ENCODE results near the gene CCNO.

Gene CCNO

DNA sequence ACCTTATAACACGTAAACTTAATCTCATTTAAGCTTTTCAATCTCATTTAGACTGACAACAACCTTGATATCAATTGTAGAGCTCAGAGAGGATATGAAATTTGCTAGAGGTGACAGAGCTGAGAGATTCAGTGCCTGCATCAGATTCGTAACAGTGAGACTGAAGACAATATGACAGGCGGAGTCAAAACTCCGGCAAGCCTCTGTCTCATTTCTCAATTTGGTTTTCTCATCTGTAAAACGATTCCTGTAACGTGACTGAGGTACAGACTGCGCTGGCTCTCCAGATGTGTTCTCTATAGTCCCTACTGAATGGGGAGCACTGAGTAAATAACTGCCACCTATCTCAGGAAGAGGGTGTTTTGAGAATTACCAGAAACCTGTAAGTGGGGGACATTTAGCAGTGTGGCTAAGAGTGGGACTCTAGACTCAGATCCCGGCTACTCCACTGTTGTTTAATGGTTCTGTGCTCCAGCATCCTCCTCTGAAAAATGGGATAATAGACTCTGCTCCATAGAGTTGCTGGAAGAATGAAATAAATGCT, 3.2 kb downstream of the CCNO start (continued):
- TF ChIP-seq, protein P1, sequence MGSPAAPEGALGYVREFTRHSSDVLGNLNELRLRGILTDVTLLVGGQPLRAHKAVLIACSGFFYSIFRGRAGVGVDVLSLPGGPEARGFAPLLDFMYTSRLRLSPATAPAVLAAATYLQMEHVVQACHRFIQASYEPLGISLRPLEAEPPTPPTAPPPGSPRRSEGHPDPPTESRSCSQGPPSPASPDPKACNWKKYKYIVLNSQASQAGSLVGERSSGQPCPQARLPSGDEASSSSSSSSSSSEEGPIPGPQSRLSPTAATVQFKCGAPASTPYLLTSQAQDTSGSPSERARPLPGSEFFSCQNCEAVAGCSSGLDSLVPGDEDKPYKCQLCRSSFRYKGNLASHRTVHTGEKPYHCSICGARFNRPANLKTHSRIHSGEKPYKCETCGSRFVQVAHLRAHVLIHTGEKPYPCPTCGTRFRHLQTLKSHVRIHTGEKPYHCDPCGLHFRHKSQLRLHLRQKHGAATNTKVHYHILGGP (tag by site-specific recombination; IDR thresholded peaks at IDR 0.05): no peak
- TF ChIP-seq, protein P2, sequence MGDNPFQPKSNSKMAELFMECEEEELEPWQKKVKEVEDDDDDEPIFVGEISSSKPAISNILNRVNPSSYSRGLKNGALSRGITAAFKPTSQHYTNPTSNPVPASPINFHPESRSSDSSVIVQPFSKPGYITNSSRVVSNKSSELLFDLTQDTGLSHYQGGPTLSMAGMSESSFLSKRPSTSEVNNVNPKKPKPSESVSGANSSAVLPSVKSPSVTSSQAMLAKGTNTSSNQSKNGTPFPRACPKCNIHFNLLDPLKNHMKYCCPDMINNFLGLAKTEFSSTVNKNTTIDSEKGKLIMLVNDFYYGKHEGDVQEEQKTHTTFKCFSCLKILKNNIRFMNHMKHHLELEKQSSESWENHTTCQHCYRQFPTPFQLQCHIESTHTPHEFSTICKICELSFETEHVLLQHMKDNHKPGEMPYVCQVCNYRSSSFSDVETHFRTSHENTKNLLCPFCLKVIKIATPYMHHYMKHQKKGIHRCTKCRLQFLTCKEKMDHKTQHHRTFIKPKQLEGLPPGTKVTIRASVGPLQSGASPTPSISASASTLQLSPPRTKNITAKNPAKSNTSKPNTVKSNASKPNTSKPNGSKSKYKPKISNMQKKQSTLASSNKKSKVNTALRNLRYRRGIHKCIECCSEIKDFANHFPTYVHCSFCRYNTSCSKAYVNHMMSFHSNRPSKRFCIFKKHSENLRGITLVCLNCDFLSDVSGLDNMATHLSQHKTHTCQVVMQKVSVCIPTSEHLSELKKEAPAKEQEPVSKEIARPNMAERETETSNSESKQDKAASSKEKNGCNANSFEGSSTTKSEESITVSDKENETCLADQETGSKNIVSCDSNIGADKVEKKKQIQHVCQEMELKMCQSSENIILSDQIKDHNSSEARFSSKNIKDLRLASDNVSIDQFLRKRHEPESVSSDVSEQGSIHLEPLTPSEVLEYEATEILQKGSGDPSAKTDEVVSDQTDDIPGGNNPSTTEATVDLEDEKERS (tag by site-specific recombination; IDR thresholded peaks at IDR 0.05): no peak
- TF ChIP-seq ZNF169 (tag by site-specific recombination; IDR thresholded peaks at IDR 0.05) (no peak), ZNF248 (tag by site-specific recombination; IDR thresholded peaks at IDR 0.05) (no peak)

DNA sequence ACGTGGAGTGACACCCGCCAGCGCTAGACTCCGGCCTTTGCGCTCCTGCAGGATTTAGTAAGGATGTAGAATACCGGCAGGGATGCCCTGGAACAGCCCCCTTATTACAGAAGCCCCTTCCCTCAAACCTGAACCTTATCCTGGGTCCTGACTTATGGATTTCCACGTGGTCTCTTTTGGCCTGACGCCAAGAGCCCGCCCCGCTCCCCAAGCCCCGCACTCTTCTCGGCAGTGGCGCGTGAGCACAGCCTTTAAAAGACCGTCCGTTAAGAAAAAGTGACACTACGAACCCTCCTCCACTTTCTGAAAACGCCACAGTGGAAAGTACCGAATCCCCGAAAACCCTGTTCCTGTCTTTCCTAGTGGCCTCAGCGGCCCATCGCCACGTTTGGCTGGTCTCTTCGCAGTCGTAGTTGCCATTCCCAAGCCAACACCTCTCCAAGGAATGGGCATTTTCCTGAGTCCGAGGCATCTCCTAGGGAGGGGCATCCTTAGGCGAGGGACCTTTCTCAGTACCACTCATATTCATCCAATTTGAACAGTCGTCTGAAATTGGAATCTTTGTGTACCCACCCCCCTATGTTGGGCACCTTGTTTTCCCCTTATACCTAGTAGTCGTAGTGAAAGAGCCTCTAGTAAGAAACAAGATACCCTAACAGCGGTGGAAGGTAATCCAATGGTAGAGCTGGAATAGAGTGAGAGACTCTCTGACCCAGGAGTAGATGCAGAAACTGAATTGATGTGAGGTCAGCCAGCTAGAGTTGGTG, 5.6 kb downstream of the CCNO start:
- H3K4me3 ChIP-seq (ENCODE audit: low read depth, low read length): peak overlapping the region; percentile 49
- POLR2A ChIA-PET: interaction anchor here (2.3 kb wide), 1 partner anchor 54 kb away, joined by 6 read pairs; the partner anchor contains the start of gene CDC20B
- CTCF ChIA-PET: interaction anchor here (0.7 kb wide), 1 partner anchor 78 kb away, joined by 3 read pairs; no protein-coding TSS in a partner anchor
- peaks cover 0 to under 1% of the 10 kb centered on the region in 2 experiments; a peak in 1 of 3 replicates for H3K36me3 ChIP-seq (ENCODE audit: control insufficient read depth in 2 of 2, insufficient read depth in 1 of 2, low read length in 2 of 2)
- no peaks in the 10 kb centered on the region for H3K9me3 ChIP-seq (ENCODE audit: control insufficient read depth, insufficient read depth, low read depth, low read length)
- peak overlapping the region; percentile 92; the same call in 1 of the 2 replicates for H3K27ac ChIP-seq (ENCODE audit: extremely low read depth, low read depth, low read length)
- no peaks in the 10 kb centered on the region; the same call in 1 of the 2 replicates for H3K4me1 ChIP-seq (ENCODE audit: control insufficient read depth, insufficient read depth, low read length)
- TF ChIP-seq, protein P3, sequence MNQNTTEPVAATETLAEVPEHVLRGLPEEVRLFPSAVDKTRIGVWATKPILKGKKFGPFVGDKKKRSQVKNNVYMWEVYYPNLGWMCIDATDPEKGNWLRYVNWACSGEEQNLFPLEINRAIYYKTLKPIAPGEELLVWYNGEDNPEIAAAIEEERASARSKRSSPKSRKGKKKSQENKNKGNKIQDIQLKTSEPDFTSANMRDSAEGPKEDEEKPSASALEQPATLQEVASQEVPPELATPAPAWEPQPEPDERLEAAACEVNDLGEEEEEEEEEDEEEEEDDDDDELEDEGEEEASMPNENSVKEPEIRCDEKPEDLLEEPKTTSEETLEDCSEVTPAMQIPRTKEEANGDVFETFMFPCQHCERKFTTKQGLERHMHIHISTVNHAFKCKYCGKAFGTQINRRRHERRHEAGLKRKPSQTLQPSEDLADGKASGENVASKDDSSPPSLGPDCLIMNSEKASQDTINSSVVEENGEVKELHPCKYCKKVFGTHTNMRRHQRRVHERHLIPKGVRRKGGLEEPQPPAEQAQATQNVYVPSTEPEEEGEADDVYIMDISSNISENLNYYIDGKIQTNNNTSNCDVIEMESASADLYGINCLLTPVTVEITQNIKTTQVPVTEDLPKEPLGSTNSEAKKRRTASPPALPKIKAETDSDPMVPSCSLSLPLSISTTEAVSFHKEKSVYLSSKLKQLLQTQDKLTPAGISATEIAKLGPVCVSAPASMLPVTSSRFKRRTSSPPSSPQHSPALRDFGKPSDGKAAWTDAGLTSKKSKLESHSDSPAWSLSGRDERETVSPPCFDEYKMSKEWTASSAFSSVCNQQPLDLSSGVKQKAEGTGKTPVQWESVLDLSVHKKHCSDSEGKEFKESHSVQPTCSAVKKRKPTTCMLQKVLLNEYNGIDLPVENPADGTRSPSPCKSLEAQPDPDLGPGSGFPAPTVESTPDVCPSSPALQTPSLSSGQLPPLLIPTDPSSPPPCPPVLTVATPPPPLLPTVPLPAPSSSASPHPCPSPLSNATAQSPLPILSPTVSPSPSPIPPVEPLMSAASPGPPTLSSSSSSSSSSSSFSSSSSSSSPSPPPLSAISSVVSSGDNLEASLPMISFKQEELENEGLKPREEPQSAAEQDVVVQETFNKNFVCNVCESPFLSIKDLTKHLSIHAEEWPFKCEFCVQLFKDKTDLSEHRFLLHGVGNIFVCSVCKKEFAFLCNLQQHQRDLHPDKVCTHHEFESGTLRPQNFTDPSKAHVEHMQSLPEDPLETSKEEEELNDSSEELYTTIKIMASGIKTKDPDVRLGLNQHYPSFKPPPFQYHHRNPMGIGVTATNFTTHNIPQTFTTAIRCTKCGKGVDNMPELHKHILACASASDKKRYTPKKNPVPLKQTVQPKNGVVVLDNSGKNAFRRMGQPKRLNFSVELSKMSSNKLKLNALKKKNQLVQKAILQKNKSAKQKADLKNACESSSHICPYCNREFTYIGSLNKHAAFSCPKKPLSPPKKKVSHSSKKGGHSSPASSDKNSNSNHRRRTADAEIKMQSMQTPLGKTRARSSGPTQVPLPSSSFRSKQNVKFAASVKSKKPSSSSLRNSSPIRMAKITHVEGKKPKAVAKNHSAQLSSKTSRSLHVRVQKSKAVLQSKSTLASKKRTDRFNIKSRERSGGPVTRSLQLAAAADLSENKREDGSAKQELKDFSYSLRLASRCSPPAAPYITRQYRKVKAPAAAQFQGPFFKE (tag by site-specific recombination; IDR thresholded peaks at IDR 0.05; ENCODE audit: borderline replicate concordance): no peak
- no peak for TF ChIP-seq ZIC2 (tag by site-specific recombination; IDR thresholded peaks at IDR 0.05)
- TF ChIP-seq ZNF785 (tag by site-specific recombination; IDR thresholded peaks at IDR 0.05): no peak
- peak; percentile 88 for TF ChIP-seq ZNF335 (tag by site-specific recombination; conservative IDR thresholded peaks at IDR 0.05)
- TF ChIP-seq ZNF561 (tag by site-specific recombination; IDR thresholded peaks at IDR 0.05; ENCODE audit: borderline replicate concordance): 0 out of 2 replicates have a peak, but pooled peaks have one; percentile 10
- TF ChIP-seq ZNF664 (tag by site-specific recombination; IDR thresholded peaks at IDR 0.05): no peak
- TF ChIP-seq, protein P4, sequence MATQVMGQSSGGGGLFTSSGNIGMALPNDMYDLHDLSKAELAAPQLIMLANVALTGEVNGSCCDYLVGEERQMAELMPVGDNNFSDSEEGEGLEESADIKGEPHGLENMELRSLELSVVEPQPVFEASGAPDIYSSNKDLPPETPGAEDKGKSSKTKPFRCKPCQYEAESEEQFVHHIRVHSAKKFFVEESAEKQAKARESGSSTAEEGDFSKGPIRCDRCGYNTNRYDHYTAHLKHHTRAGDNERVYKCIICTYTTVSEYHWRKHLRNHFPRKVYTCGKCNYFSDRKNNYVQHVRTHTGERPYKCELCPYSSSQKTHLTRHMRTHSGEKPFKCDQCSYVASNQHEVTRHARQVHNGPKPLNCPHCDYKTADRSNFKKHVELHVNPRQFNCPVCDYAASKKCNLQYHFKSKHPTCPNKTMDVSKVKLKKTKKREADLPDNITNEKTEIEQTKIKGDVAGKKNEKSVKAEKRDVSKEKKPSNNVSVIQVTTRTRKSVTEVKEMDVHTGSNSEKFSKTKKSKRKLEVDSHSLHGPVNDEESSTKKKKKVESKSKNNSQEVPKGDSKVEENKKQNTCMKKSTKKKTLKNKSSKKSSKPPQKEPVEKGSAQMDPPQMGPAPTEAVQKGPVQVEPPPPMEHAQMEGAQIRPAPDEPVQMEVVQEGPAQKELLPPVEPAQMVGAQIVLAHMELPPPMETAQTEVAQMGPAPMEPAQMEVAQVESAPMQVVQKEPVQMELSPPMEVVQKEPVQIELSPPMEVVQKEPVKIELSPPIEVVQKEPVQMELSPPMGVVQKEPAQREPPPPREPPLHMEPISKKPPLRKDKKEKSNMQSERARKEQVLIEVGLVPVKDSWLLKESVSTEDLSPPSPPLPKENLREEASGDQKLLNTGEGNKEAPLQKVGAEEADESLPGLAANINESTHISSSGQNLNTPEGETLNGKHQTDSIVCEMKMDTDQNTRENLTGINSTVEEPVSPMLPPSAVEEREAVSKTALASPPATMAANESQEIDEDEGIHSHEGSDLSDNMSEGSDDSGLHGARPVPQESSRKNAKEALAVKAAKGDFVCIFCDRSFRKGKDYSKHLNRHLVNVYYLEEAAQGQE (tag by site-specific recombination; IDR thresholded peaks at IDR 0.05): no peak
- no peak for TF ChIP-seq ZNF157 (tag by site-specific recombination; IDR thresholded peaks at IDR 0.05)
- TF ChIP-seq REPIN1 (tag by site-specific recombination; IDR thresholded peaks at IDR 0.05; ENCODE audit: low read depth): no peak
- 0 out of 2 replicates have a peak, but pooled peaks have one; percentile 28 for TF ChIP-seq PRDM1 (tag by site-specific recombination; IDR thresholded peaks at IDR 0.05)
- no peak for TF ChIP-seq KLF16 (tag by site-specific recombination; IDR thresholded peaks at IDR 0.05)
- TF ChIP-seq, protein P2 (tag by site-specific recombination; IDR thresholded peaks at IDR 0.05): no peak
- TF ChIP-seq ZNF341 (tag by site-specific recombination; IDR thresholded peaks at IDR 0.05; ENCODE audit: low read depth): 0 out of 2 replicates have a peak, but pooled peaks have one; percentile 42
- no peak for TF ChIP-seq ZNF48 (tag by site-specific recombination; IDR thresholded peaks at IDR 0.05)

Measured in HEK293 (cell line).